Memory B cell (primary cell): Measurements from ENCODE around the gene TOMM5.

Experiments
- ATAC-seq: fragments of 150-1000 bp; cut with Tn5 transposase; 2 replicates; pipeline ENCODE4 v1.10.0; 2021; ENCODE audit warnings: low read depth, mild to moderate bottlenecking, moderate library complexity
- DNase-seq, 2 donors: peaks; one replicate each; pipeline ENCODE4 v3.0.0; 2022; ENCODE audit warnings: low spot score in 2 of 2
- H3K27ac Mint-ChIP-seq: one replicate; pipeline ENCODE4 v1.8.0; 2022; ENCODE audit warnings: mild to moderate bottlenecking, moderate library complexity, mixed read lengths
- H3K27me3 Mint-ChIP-seq: one replicate; pipeline ENCODE4 v1.8.0; 2022; ENCODE audit warnings: mixed read lengths
- H3K36me3 Mint-ChIP-seq: one replicate; pipeline ENCODE4 v1.8.0; 2022; ENCODE audit warnings: mild to moderate bottlenecking, mixed read lengths
- H3K4me1 Mint-ChIP-seq: one replicate; pipeline ENCODE4 v1.8.0; 2022; ENCODE audit warnings: mixed read lengths
- H3K4me3 Mint-ChIP-seq: one replicate; pipeline ENCODE4 v1.8.0; 2022; ENCODE audit warnings: mild to moderate bottlenecking, moderate library complexity, mixed read lengths
- H3K9me3 Mint-ChIP-seq: one replicate; pipeline ENCODE4 v1.8.0; 2022; ENCODE audit warnings: mixed read lengths

TOMM5 gene

DNA sequence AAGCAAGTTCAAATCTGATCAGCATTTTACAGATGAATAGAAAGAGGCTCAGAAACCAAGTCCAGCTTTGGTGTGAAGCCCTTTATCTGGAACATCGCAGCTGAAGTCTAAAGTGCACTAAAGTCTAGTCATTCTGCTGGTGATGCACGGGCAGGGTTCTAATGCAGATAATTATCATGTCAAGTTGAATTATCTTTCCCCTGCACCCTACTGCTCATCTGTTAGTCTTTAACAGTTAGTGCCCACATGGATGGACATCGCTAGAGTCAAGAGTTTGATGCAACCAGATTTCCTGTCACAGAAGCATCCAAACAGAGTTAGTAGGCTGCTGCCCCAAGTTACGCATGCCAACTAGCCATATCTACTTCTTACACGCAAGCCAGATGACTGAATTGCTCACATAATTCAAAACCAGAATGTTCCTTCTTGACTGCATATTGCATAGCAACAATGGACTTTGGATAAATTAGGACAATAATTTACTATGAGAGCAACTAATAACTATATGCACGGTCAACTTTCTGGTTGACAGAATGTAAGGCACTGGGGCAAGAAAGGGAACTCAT lies 1.6 kb upstream of the TOMM5 start:
- peak overlapping the region; percentile 41 for H3K27ac Mint-ChIP-seq
- peak overlapping the region; percentile 75 for H3K4me3 Mint-ChIP-seq
- DNase-seq (no peak), ATAC-seq (no peak)
- no peaks in the 10 kb centered on the region for H3K9me3 Mint-ChIP-seq
- H3K4me1 Mint-ChIP-seq = peaks cover 22% of the 10 kb centered on the region
- peaks cover 2% of the 10 kb centered on the region for H3K27me3 Mint-ChIP-seq
- no peaks in the 10 kb centered on the region for H3K36me3 Mint-ChIP-seq

DNA sequence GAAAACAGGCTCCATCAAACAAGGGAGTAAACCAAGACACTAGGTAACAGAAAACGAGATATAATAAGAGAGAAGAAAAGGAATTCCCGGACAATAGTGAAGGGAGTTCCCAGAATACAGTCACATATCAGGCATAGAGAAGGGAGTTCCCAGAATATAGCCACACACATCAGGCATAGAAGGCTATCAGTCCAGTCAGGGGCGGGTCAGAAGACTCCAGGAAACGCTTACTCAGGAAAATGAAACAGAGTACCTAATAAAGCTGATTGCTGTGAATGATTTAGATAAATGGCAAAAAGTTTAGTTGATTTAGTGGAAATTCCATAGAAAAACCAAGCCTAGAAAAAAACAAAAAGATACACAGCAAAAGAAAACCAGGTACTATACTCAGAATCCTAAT lies 4.9 kb downstream of the TOMM5 start:
- no peaks in the 10 kb centered on the region for H3K27me3 Mint-ChIP-seq
- H3K27ac Mint-ChIP-seq = no peak overlapping the region
- peaks cover 27% of the 10 kb centered on the region for H3K36me3 Mint-ChIP-seq
- H3K4me3 Mint-ChIP-seq = no peak overlapping the region
- no peak for DNase-seq
- no peak for ATAC-seq
- H3K4me1 Mint-ChIP-seq = peaks cover 36% of the 10 kb centered on the region
- H3K9me3 Mint-ChIP-seq = no peaks in the 10 kb centered on the region

GRCh38 chr9:37583522-37584121 lies 8.8 kb downstream of the TOMM5 start:
- Mint-ChIP-seq H3K36me3 (peaks cover 26% of the 10 kb centered on the region), H3K27me3 (no peaks in the 10 kb centered on the region), H3K9me3 (no peaks in the 10 kb centered on the region), H3K4me3 (no peak overlapping the region), H3K27ac (peak overlapping the region; percentile 59), H3K4me1 (peaks cover 24% of the 10 kb centered on the region)
- DNase-seq (no peak), ATAC-seq (no peak)

GRCh38 chr9:37582548-37583157 lies 9.7 kb downstream of the TOMM5 start:
- Mint-ChIP-seq H3K9me3 (no peaks in the 10 kb centered on the region), H3K4me1 (peaks cover 28% of the 10 kb centered on the region), H3K27ac (peak overlapping the region; percentile 16), H3K4me3 (no peak overlapping the region), H3K36me3 (peaks cover 21% of the 10 kb centered on the region), H3K27me3 (no peaks in the 10 kb centered on the region)
- no peak for DNase-seq
- ATAC-seq = peak; percentile 64

GRCh38 chr9:37575921-37576721 lies 16.3 kb downstream of the TOMM5 start, which contains the start of gene FBXO10:
TSS of gene FBXO10 (minus strand) at chr9:37576380. CDS start at chr9:37541768, 34,612 bp downstream.
- Mint-ChIP-seq H3K27ac (peak within 1 kb of the TSS; percentile 91), H3K4me3 (peak within 1 kb of the TSS; percentile 92), H3K36me3 (peaks cover 9% of the 10 kb centered on the region), H3K9me3 (no peaks in the 10 kb centered on the region), H3K4me1 (peaks cover 44% of the 10 kb centered on the region), H3K27me3 (no peaks in the 10 kb centered on the region)
- DNase-seq = peak; percentile 38 to 57
- peak; percentile 72 for ATAC-seq

GRCh38 chr9:37575511-37575914 lies 16.9 kb downstream of the TOMM5 start:
- peak; percentile 80 for ATAC-seq
- peak overlapping the region; percentile 91 for H3K27ac Mint-ChIP-seq

GRCh38 chr9:37575001-37575400 lies 17.4 kb downstream of the TOMM5 start:
- Mint-ChIP-seq H3K4me3 (peak overlapping the region; percentile 92), H3K4me1 (peaks cover 43% of the 10 kb centered on the region), H3K27ac (peak overlapping the region; percentile 91)

More at GRCh38 chr9:37575511-37575914, 16.9 kb downstream of the TOMM5 start:
- Mint-ChIP-seq H3K4me3 (peak overlapping the region; percentile 92), H3K9me3 (no peaks in the 10 kb centered on the region), H3K36me3 (peaks cover 9% of the 10 kb centered on the region), H3K4me1 (peaks cover 47% of the 10 kb centered on the region), H3K27me3 (no peaks in the 10 kb centered on the region)
- peak in 1 of 2 donors; percentile 34 for DNase-seq

GRCh38 chr9:37574241-37574721 lies 18.1 kb downstream of the TOMM5 start:
- no peak for DNase-seq
- Mint-ChIP-seq H3K36me3 (peaks cover 11% of the 10 kb centered on the region), H3K4me1 (peaks cover 47% of the 10 kb centered on the region), H3K4me3 (peak overlapping the region; percentile 8), H3K27ac (no peak overlapping the region), H3K9me3 (no peaks in the 10 kb centered on the region), H3K27me3 (no peaks in the 10 kb centered on the region)
- ATAC-seq = no peak

More at GRCh38 chr9:37575001-37575400, 17.4 kb downstream of the TOMM5 start:
- H3K9me3 Mint-ChIP-seq = no peaks in the 10 kb centered on the region
- ATAC-seq = no peak
- peaks cover 11% of the 10 kb centered on the region for H3K36me3 Mint-ChIP-seq
- no peaks in the 10 kb centered on the region for H3K27me3 Mint-ChIP-seq
- DNase-seq = no peak

DNA sequence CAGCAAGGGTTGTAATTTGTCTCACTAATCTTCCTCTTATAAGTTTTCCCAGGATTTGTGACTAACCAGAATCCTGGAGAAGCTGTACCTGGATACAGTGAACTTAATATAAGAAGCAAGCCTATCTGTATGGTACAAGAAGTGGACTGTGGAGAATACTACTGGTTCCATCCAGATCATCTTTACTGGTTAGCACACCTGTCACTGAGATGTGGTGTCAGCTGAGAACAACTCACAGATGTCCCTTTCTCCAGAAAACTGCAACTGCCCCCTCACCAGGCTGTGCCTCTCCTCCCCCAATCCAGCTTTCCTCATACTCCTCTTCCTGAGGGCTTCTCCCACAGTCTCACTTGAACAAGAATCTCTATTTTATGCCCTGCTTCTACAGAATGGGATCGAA lies 21.1 kb downstream of the TOMM5 start:
- Mint-ChIP-seq H3K36me3 (peaks cover 16% of the 10 kb centered on the region), H3K4me1 (peaks cover 43% of the 10 kb centered on the region), H3K4me3 (no peak overlapping the region), H3K9me3 (no peaks in the 10 kb centered on the region), H3K27me3 (no peaks in the 10 kb centered on the region), H3K27ac (no peak overlapping the region)
- ATAC-seq (no peak), DNase-seq (no peak)

GRCh38 chr9:37566716-37567115 lies 25.7 kb downstream of the TOMM5 start:
- ATAC-seq (no peak), DNase-seq (no peak)
- Mint-ChIP-seq H3K36me3 (peaks cover 20% of the 10 kb centered on the region), H3K27ac (peak overlapping the region; percentile 92), H3K4me3 (no peak overlapping the region), H3K9me3 (peaks cover 5% of the 10 kb centered on the region), H3K4me1 (peaks cover 58% of the 10 kb centered on the region), H3K27me3 (no peaks in the 10 kb centered on the region)

DNA sequence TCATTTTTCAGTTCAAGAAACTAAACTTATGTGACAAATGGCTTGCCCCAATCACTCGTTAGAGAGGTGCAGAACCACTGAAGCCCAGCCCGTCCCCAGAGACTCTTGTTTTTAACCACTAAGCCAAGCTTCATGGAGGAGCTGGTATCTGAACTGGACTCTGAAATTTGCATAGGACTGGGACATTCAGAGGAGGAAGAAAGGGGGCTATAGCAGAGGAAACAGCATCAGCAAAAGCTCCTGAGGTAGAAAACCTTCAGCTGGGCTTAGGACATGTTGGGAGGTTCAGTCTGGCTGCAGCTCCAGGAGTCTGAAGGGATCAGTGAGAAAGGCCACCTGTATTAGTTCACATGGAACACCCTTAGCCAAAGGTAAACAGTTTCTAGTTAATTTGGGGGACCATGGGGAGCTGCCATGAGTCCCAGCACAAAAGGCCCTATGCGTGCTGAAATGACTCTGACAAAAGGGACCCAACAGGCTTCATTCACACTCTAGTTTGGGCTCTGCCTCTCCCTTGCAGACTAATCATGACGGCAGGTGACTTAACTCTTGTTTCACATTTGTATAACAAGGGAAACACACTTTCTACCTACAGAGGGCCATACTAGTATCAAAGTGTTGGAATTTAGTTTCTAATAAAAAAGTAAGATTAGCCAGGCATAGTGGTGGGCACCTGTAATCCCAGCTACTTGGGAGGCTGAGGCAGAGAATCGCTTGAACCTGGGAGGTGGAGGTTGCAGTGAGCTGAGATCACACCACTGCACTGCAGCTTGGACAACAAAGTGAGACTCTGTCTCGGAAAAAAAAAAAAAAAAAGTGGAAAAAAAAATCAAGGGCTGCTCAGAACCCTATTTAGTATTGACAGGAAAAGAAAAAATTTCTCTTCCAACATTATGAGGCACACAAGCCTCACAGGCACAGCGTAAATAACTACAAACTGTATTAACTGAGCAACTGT lies 26.5 kb downstream of the TOMM5 start:
- peak; percentile 87 for ATAC-seq

GRCh38 chr9:37564916-37565315 lies 27.5 kb downstream of the TOMM5 start:
- Mint-ChIP-seq H3K27ac (peak overlapping the region; percentile 92), H3K36me3 (peaks cover 19% of the 10 kb centered on the region), H3K27me3 (no peaks in the 10 kb centered on the region), H3K4me1 (peaks cover 61% of the 10 kb centered on the region), H3K9me3 (peaks cover 5% of the 10 kb centered on the region), H3K4me3 (peak overlapping the region; percentile 69)
- no peak for DNase-seq
- peak; percentile 23 for ATAC-seq

More for the DNA sequence above, 26.5 kb downstream of the TOMM5 start:
- Mint-ChIP-seq H3K4me3 (peak overlapping the region; percentile 69), H3K27me3 (no peaks in the 10 kb centered on the region), H3K27ac (peak overlapping the region; percentile 92), H3K4me1 (peaks cover 60% of the 10 kb centered on the region), H3K9me3 (peaks cover 5% of the 10 kb centered on the region), H3K36me3 (peaks cover 20% of the 10 kb centered on the region)
- peak; percentile 26 to 47 for DNase-seq
